Caco-2 (cell line): Measurements from ENCODE around the gene FGD2. TPM values are rescaled to one million over a fixed set of nuclear protein-coding genes. Genes with fewer than 3 reads are reported as not detected.

Experiments
- BruUV-seq: library from RNA; stranded (reverse); fragments of 400-500 nt; replicated peaks from 2 replicates; lab custom pipeline; 2021; lab: Mats Ljungman, UMichigan
- CTCF ChIA-PET: fragments of 300-600 bp; sonication (Branson Sonifier 250); formaldehyde crosslinking; loops from one replicate; lab custom pipeline; 2022; ENCODE audit warnings: antibody characterized with exemption; lab: Charles Lee
- POLR2A ChIA-PET: fragments of 300-600 bp; sonication (Branson Sonifier 250); formaldehyde crosslinking; loops from one replicate; lab custom pipeline; 2022; ENCODE audit warnings: antibody characterized with exemption; lab: Charles Lee
- DNase-seq, 2 experiments: peaks; one replicate each; pipeline versions ENCODE4 v3.0.0 to v3.0.0-alpha.2; 2020 to 2022
- H3K27me3 ChIP-seq: replicated peaks from 2 replicates; pipeline ENCODE4 v1.6.0; 2011; ENCODE audit warnings: low read length; ENCODE audit not compliant: control insufficient read depth, insufficient read depth
- H3K36me3 ChIP-seq: 2 replicates; pipeline ENCODE4 v1.5.1; 2011; ENCODE audit warnings: low read length; ENCODE audit not compliant: control insufficient read depth, insufficient read depth
- H3K4me1 ChIP-seq: fragments of 250-450 bp; sonication (Bioruptor Pico); 2 replicates; pipeline ENCODE4 v1.5.1; 2020; ENCODE audit warnings: mild to moderate bottlenecking
- H3K4me3 ChIP-seq: 2 replicates; pipeline ENCODE4 v1.5.1; 2011; ENCODE audit warnings: low read depth, mild to moderate bottlenecking, control low read depth, low read length
- H3K9me3 ChIP-seq: fragments of 250-450 bp; sonication (Bioruptor Pico); 2 replicates; pipeline ENCODE4 v1.5.1; 2020; ENCODE audit warnings: mild to moderate bottlenecking, moderate library complexity
- H3K27ac Mint-ChIP-seq: one replicate; pipeline ENCODE4 v1.8.0; 2022; ENCODE audit warnings: mixed read lengths; ENCODE audit not compliant: unreplicated experiment
- H3K27me3 Mint-ChIP-seq: one replicate; pipeline ENCODE4 v1.8.0; 2022; ENCODE audit warnings: mixed read lengths; ENCODE audit not compliant: insufficient read depth, unreplicated experiment
- H3K36me3 Mint-ChIP-seq: one replicate; pipeline ENCODE4 v1.8.0; 2022; ENCODE audit warnings: mild to moderate bottlenecking, mixed read lengths; ENCODE audit not compliant: insufficient read depth, unreplicated experiment
- H3K4me1 Mint-ChIP-seq: one replicate; pipeline ENCODE4 v1.8.0; 2022; ENCODE audit warnings: low read depth, mixed read lengths; ENCODE audit not compliant: unreplicated experiment
- H3K4me3 Mint-ChIP-seq: one replicate; pipeline ENCODE4 v1.8.0; 2022; ENCODE audit warnings: mild to moderate bottlenecking, moderate library complexity, mixed read lengths; ENCODE audit not compliant: unreplicated experiment
- H3K9me3 Mint-ChIP-seq: one replicate; pipeline ENCODE4 v1.8.0; 2022; ENCODE audit warnings: mixed read lengths; ENCODE audit not compliant: unreplicated experiment
- CTCF ChIP-seq, 2 experiments: fragments of 200-600 bp in 1 of 2; IDR thresholded peaks; 1 replicate in 1 of 2; 2 replicates in 1 of 2; pipeline versions ENCODE4 v1.5.1 to v1.8.0; 2011 to 2022; ENCODE audit warnings: antibody characterized with exemption in 1 of 2, control low read depth in 1 of 2, inconsistent platforms in 1 of 2, low read depth in 1 of 2, low read length in 1 of 2, mild to moderate bottlenecking in 1 of 2, moderate library complexity in 1 of 2; ENCODE audit not compliant: insufficient read depth in 1 of 2, severe bottlenecking in 1 of 2, unreplicated experiment in 1 of 2
- intact Hi-C: fragments of 100-400 bp; cut with micrococcal nuclease; formaldehyde crosslinking; loops from one replicate; pipeline ENCODE4 v1.10.0; 2022; ENCODE audit not compliant: unreplicated experiment
- total RNA-seq: library from RNA; stranded (reverse); gene quantifications from 2 replicates; pipeline ENCODE4 v1.2.3, GENCODE V29; 2022

FGD2 gene
- total RNA-seq, 1 experiment from 2014 or later = not detected

- Histone ChIP-seq H3K4me1 (no peaks in the 10 kb centered on the region), H3K27me3 (no peaks in the 10 kb centered on the region), H3K4me3 (no peak overlapping the region), H3K9me3 (no peaks in the 10 kb centered on the region), H3K36me3 (no peaks in the 10 kb centered on the region)
- no TSS peak for BruUV-seq
- TF ChIP-seq CTCF (IDR thresholded peaks at IDR 0.05; ENCODE audit: insufficient read depth in 1 of 2, low read depth in 1 of 2, low read length in 1 of 2, severe bottlenecking in 1 of 2, unreplicated experiment in 1 of 2) = no peak
- H3K4me1 Mint-ChIP-seq = peaks cover 7% of the 10 kb centered on the region
- H3K9me3 Mint-ChIP-seq = no peaks in the 10 kb centered on the region
- H3K4me3 Mint-ChIP-seq = no peak overlapping the region
- H3K36me3 Mint-ChIP-seq = no peaks in the 10 kb centered on the region
- intact Hi-C loops = no loop called here
- no peaks in the 10 kb centered on the region for H3K27me3 Mint-ChIP-seq
- ChIA-PET CTCF (no interaction called here), POLR2A (no interaction called here)
- DNase-seq = no peak
- H3K27ac Mint-ChIP-seq = no peak overlapping the region
Measured at GRCh38 chr6:37074053-37074827, 68.8 kb downstream of the FGD2 start.

- DNase-seq = no peak
Measured at GRCh38 chr6:37077191-37077904, 71.9 kb downstream of the FGD2 start.

GRCh38 chr6:37077905-37078296 is 72.4 kb downstream of the FGD2 start:
- Mint-ChIP-seq H3K4me1 (no peaks in the 10 kb centered on the region), H3K27me3 (no peaks in the 10 kb centered on the region), H3K27ac (no peak overlapping the region), H3K4me3 (no peak overlapping the region), H3K9me3 (no peaks in the 10 kb centered on the region), H3K36me3 (no peaks in the 10 kb centered on the region)
- H3K36me3 ChIP-seq = no peaks in the 10 kb centered on the region
- no peaks in the 10 kb centered on the region for H3K9me3 ChIP-seq
- no peak for DNase-seq
- CTCF ChIA-PET = no interaction called here
- H3K4me1 ChIP-seq = no peaks in the 10 kb centered on the region
- TF ChIP-seq CTCF (IDR thresholded peaks at IDR 0.05; ENCODE audit: insufficient read depth in 1 of 2, low read depth in 1 of 2, low read length in 1 of 2, severe bottlenecking in 1 of 2, unreplicated experiment in 1 of 2) = no peak
- POLR2A ChIA-PET = no interaction called here
- no TSS peak for BruUV-seq
- H3K27me3 ChIP-seq = no peaks in the 10 kb centered on the region
- H3K4me3 ChIP-seq = no peak overlapping the region
- intact Hi-C loops = no loop called here

More at GRCh38 chr6:37077191-37077904, 71.9 kb downstream of the FGD2 start:
- H3K36me3 Mint-ChIP-seq = no peaks in the 10 kb centered on the region
- TF ChIP-seq CTCF (IDR thresholded peaks at IDR 0.05; ENCODE audit: insufficient read depth in 1 of 2, low read depth in 1 of 2, low read length in 1 of 2, severe bottlenecking in 1 of 2, unreplicated experiment in 1 of 2) = no peak
- ChIA-PET POLR2A (no interaction called here), CTCF (no interaction called here)
- peaks cover 4% of the 10 kb centered on the region for H3K4me1 Mint-ChIP-seq
- H3K9me3 Mint-ChIP-seq = no peaks in the 10 kb centered on the region
- H3K36me3 ChIP-seq = no peaks in the 10 kb centered on the region
- no peak overlapping the region for H3K27ac Mint-ChIP-seq
- no peaks in the 10 kb centered on the region for H3K4me1 ChIP-seq
- no peaks in the 10 kb centered on the region for H3K27me3 Mint-ChIP-seq
- no peaks in the 10 kb centered on the region for H3K9me3 ChIP-seq
- no TSS peak for BruUV-seq
- H3K4me3 ChIP-seq = no peak overlapping the region
- H3K27me3 ChIP-seq = no peaks in the 10 kb centered on the region
- intact Hi-C loops = no loop called here
- no peak overlapping the region for H3K4me3 Mint-ChIP-seq

Other genes starting within 250 kb of the FGD2 start
- not detected in 2 replicates for gene CPNE5, start 166.2 kb upstream of the FGD2 start, total RNA-seq
- gene PPIL1, start 130.9 kb upstream of the FGD2 start, total RNA-seq = 57.7 and 61.2 TPM in 2 replicates
- 24.4 and 24.5 TPM in 2 replicates for gene C6orf89, start 119.7 kb upstream of the FGD2 start, total RNA-seq
- gene PI16, start 50.9 kb upstream of the FGD2 start, total RNA-seq = not detected in 2 replicates
- gene MTCH1, start 19.5 kb upstream of the FGD2 start, total RNA-seq = 170 and 178 TPM in 2 replicates
- 43.8 and 48.3 TPM in 2 replicates for gene PIM1, start 164.5 kb downstream of the FGD2 start, total RNA-seq